Activated gamma-delta T cell treated with Interleukin-2 at 50 U/mL for 16 hours (primary cell): Measurements from ENCODE around the gene SLC10A7.

Experiments
- DNase-seq: peaks from one replicate; pipeline ENCODE4 v3.0.0-alpha.2; 2020

SLC10A7 gene

DNA sequence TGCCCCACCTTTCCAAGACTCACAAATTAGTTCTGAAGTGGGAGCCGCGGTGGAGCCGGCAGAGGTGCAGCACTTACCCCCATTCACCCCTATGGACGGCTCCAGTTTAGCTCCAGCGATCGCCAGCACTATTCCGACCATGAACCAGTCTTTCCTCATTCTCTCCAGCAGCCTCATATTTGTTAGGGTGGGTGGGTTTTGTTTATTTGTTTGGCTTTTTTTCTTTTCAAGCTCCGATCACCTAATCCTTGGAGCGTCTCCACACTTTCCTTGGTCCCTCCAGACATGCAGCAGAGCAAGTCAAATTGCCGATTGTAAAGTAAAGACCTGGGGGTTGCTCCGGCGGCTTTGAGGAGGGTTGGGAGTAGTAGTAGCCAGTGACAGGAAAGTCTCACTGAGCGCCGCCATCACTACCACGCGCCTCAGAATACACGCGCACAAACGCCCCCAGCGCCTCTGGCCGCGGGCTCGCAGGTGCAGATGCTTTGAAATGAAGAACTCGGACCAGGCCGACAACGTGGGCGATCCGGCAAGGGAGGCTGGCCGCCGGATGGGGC is at the start of gene SLC10A7:
Gene SLC10A7 (minus strand): TSS at position 400 of the 557 bp plus-strand sequence. CDS start 223 bp downstream, at position 177.
- DNase-seq: peak; percentile 53

DNA sequence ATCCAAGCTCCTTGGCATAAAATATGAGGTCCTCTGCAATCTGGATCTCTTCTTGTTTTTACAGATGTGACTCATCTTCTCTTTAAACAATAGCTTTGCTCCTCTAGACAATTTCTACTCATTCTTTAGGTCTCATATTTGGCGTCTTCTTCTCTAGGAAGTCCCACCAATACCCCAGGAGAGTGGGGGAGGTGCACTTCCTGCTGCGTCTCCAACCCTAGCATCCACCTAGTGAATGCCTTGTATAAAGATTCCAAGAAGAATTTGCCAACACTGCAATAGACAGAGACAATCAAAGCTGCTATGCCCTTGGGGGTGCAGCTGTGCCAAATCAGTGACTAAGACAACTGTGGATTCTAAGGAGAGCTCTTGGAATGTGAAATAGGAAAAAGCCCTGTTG is 45.7 kb upstream of the SLC10A7 start:
- DNase-seq: no peak

GRCh38 chr4:146564492-146564891 is 42.8 kb upstream of the SLC10A7 start:
- DNase-seq: no peak

DNA sequence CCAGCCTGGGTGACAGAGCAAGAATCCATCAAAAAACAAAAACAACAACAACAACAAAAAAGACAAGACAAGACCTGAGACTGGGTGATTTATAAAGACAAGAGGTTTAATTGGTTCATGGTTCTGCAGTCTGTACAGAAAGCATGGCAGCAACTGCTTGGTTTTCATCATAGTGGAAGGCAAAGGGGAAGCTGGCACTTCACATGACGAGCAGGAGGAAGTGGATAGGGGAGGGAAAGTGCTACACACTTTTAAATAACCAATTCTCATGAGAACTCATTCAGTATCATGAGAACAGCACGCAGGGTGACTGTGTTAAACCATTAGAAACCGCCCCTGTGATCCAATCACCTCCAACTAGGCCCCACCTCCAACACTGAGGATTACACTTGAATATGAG is 28.4 kb upstream of the SLC10A7 start:
- no peak for DNase-seq

DNA sequence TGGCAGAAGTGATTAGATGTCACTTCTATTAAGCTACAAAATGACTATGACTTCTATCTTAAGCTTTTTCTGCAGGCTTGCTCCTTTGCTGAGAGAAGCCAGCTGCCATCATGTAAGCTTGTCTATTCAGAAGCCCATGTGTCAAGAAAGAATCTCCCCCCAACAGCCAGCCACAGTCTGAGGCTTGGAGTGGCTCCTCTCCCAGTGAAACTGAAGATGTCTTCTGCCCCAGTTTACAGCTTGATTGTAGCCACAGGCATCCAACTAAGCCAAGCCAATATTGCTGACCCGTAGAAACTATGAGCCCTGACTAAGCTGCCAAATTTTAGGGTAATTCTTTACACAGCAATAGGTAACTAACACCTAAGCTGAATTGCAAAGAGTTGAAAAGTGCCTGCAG is 26.7 kb upstream of the SLC10A7 start:
- DNase-seq: no peak

DNA sequence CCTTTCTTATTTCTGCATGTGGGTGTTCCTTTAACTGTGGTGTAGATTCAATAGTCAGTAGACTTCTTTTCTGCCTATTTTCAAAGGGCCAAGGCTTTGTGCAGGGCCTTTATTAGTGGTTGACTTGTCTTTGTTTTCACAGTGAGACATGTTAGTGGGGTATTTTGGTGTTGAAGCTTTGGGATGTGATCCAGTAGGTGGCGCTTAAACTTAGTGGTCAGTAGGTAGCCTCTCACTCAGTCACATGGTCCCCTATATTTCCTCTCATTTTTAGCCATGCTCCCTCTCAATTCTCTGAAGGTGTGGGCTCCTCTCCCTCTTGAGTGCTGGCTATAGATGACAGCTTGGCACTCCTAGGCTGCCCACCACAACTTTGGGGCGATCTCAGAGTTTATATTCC is 23.4 kb upstream of the SLC10A7 start:
- no peak for DNase-seq

DNA sequence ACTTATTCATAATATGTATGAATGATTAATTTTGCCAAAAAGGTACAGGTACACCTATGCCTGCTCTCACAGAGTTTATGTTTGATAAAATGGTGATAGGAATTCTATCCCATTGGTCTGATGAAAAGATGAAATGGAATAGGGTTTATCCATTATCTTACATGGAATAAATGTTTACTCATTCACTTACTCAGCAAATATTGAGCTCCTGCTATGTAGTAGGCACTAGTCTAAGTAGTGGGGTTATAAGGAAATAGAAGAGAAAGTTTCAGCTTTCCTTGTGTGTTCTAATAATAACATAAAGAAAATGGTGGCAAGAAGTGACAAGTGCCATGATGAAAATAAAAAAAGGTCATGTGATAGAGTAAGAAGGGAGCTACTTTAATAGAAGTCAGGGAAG is 12.4 kb upstream of the SLC10A7 start:
- DNase-seq: no peak

- no peak for DNase-seq
These were observed 4.0 kb upstream of the SLC10A7 start for GRCh38 chr4:146525754-146526153.

GRCh38 chr4:146524663-146525062 is 2.9 kb upstream of the SLC10A7 start:
- DNase-seq: no peak

DNA sequence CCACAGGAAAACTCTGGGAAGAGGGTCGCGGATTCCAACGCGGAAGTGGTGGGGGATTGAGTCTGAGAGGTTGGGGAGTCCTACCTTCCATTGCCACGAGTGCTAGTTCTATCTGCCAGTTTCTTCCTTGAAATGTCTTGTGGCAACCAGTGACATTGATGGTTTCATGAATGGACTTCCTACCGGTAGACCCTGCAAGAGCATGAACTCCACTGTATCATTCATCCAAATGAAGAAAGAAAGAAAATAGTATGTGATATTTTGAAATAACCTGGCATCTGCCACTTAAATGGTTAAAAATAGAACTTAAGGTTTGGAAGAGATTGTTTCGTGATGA is 1.1 kb upstream of the SLC10A7 start:
- DNase-seq: no peak

GRCh38 chr4:146522098-146522868 is 543 bp upstream of the SLC10A7 start:
- peak; percentile 79 for DNase-seq

DNA sequence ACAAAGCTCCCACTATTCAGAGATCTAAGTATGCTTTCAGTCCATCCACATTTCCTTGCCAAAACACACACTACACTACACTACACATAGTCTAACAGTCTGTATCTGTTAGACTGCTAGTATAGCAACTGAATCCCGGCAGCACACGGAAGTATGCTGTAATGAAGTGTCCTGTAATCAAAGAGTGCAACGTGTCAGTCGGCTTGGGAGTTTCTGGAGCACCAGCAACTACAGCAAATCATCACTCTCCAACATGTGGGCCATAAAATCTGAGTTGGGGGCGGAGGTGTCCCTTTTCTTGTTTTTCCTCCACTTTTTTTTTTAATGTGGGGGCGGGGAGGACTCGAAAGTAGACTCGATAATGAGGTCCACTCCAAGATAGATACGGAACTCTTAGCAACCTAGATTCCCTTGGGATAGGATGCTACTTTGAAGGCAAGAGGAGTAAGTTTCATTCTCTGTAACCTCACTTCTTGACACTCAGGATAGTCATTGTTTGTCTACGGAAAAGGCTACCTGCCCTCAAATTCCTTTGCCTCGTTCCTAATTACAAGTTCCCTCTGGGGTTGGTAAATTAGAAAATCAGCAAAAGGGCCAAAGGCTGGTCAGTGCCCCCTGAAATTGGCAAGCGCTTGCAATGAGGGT is 722 bp downstream of the SLC10A7 start:
- DNase-seq: no peak

- no peak for DNase-seq
These were observed 6.9 kb downstream of the SLC10A7 start for GRCh38 chr4:146514651-146515357.

GRCh38 chr4:146513548-146513947 is 8.2 kb downstream of the SLC10A7 start:
- DNase-seq: no peak

- DNase-seq: no peak
These were observed 10.4 kb downstream of the SLC10A7 start for GRCh38 chr4:146511381-146511780.

DNA sequence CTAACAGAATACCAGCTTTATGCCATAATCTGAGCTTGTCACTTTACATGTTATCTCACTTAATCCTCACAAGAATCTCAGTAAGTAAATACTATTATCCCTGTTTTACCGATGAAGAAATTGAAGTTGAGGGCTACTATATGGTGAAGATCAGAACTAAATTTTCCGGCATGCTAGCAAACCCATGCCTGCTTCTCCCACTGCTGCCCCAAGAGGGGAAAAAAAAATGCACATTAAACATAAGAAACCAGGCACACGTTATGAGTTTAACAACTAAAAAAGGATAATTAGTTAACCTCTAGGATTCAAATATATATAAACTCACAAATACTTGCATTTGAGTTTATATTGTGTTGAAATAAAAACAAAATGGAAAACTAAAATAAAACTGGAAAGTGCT is 10.8 kb downstream of the SLC10A7 start:
- no peak for DNase-seq

GRCh38 chr4:146508229-146508939 is 13.4 kb downstream of the SLC10A7 start:
- no peak for DNase-seq

DNA sequence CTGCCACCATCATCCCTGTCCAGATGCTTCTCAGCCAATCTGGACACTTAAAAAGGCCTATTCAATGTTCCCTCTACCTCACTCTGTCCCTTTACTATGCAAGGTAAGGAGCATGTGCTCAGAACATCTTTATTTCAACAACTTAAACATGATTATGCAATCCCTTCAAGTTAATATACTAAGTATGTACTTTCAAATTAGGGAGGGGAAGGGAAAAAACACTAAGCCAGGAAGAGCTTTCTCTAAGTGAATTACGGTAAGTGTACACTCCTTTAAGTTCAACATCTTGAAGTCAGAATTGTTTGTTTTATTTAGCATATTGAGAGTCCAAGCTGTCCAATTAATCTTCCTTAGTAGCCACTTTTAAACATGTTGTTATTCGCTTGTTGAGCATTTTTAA is 14.1 kb downstream of the SLC10A7 start:
- no peak for DNase-seq

DNA sequence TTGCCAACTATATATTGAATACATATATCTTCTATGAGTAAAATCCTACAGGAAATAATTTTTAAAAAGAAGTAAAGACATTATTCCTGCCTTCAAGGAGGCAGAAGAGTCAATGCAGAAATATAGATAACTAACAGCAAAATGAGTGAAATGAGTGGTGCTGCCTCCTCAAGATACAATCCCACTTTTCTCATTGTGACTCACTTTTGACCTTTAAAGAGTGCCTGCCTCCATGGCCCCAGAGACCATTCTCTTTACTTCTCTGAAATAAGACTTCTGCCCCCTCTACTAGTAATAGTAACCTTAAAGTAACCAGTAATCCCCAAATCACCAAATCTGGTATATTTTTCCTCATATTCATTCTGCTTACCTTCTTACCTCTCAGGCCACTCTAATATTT is 15.5 kb downstream of the SLC10A7 start:
- DNase-seq: no peak

DNA sequence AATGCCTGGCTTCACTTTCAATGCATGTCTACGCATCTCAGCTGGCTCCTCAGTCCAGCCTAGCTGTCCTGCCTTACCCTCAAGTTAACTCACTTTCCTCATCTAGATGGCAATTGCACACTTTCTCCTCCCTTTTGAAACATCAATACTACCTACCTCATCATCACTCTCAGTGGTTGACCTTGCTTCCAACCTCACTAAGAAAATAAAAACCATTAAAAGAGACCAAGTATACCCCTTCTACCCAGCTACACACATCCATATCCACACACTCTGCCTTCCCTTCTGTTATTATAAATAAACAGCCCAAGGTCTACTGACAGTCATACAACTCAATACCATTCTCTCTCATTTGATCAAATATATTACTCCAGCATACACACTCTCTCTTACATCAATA is 21.5 kb downstream of the SLC10A7 start:
- no peak for DNase-seq

GRCh38 chr4:146498291-146498690 is 23.4 kb downstream of the SLC10A7 start:
- DNase-seq: no peak

DNA sequence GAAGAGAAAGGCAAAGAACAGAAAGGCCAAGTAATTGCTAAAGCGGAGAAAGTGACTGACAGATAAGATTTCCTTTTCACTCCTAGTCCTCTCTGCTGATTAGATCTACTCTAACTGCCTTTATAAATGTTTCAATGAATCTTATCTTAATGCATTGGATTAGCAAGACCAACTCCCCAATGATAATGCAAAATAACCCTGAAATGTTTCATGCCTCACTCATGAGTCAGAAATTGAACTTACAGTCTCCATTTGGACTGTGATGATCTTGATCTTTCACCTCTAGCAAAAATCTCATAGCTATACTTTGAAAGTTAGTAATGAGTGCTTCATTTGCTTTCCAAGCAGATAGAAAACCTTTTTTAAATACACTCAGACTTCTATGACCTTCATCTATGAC is 26.5 kb downstream of the SLC10A7 start:
- DNase-seq: no peak

DNA sequence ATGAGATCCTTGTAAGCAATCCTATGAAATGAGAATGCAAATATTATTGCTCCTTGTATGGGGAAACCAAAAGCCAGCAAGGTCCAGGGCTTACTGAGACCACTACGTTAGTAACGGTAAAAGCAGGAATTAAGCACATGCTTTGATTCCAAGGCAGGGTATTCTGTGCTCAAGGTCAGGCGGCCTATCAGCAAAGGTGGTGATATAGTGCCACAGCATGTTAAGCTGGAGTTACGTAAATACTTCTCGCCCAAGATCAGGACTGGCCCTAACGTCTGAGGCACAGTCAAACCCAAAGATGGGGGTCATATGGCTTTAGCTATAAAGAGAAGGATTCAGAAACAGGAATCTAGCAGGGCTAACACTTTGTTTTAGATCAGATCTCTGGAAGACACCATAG is 27.6 kb downstream of the SLC10A7 start:
- DNase-seq: no peak
